ENCODE data around the gene SCARB1.

Gene SCARB1

GRCh38 chr12:124747426-124748161 lies 116.1 kb downstream of the SCARB1 start:
- no peak for DNase-seq (ENCODE audit: low read depth, low spot score)

GRCh38 chr12:124746649-124747425 lies 116.8 kb downstream of the SCARB1 start:
- no peak for DNase-seq (ENCODE audit: low read depth, low spot score)

- no peak for DNase-seq (ENCODE audit: low read depth, low spot score)
Measured at GRCh38 chr12:124745891-124746570, 117.6 kb downstream of the SCARB1 start.

- DNase-seq (ENCODE audit: low read depth, low spot score): no peak
Measured at GRCh38 chr12:124745465-124745890, 118.2 kb downstream of the SCARB1 start.

- DNase-seq (ENCODE audit: low read depth, low spot score): no peak
Measured at GRCh38 chr12:124744659-124745464, 118.8 kb downstream of the SCARB1 start.

GRCh38 chr12:124744273-124744640 lies 119.4 kb downstream of the SCARB1 start:
- DNase-seq (ENCODE audit: low read depth, low spot score): no peak

GRCh38 chr12:124743479-124744272 lies 120.0 kb downstream of the SCARB1 start:
- no peak for DNase-seq (ENCODE audit: low read depth, low spot score)

- no peak for DNase-seq (ENCODE audit: low read depth, low spot score)
Measured at GRCh38 chr12:124742678-124743077, 121.0 kb downstream of the SCARB1 start.

GRCh38 chr12:124742111-124742510 lies 121.6 kb downstream of the SCARB1 start:
- DNase-seq (ENCODE audit: low read depth, low spot score): no peak

- DNase-seq (ENCODE audit: low read depth, low spot score): no peak
Measured at GRCh38 chr12:124741211-124741610, 122.5 kb downstream of the SCARB1 start.

GRCh38 chr12:124740691-124741137 lies 123.0 kb downstream of the SCARB1 start:
- DNase-seq (ENCODE audit: low read depth, low spot score): no peak

- DNase-seq (ENCODE audit: low read depth, low spot score): no peak
Measured at GRCh38 chr12:124739953-124740561, 123.6 kb downstream of the SCARB1 start.

GRCh38 chr12:124738636-124739467 lies 124.8 kb downstream of the SCARB1 start:
- no peak for DNase-seq (ENCODE audit: low read depth, low spot score)

GRCh38 chr12:124737772-124738635 lies 125.7 kb downstream of the SCARB1 start:
- DNase-seq (ENCODE audit: low read depth, low spot score): no peak

- no peak for DNase-seq (ENCODE audit: low read depth, low spot score)
Measured at GRCh38 chr12:124737040-124737419, 126.6 kb downstream of the SCARB1 start.

GRCh38 chr12:124736115-124737039 lies 127.3 kb downstream of the SCARB1 start:
- no peak for DNase-seq (ENCODE audit: low read depth, low spot score)

GRCh38 chr12:124734224-124734788 lies 129.4 kb downstream of the SCARB1 start:
- no peak for DNase-seq (ENCODE audit: low read depth, low spot score)

Data from brain pericyte (primary cell).